Mesendoderm (in vitro differentiated cells): ENCODE data around the gene TXNL4B.
A peak's percentile ranks its signal among the peaks of the same experiment; 100 is the strongest.

ENCODE experiments used
- DNase-seq: peaks from one replicate; pipeline ENCODE4 v3.0.0; 2013
- H2AK5ac ChIP-seq: 2 replicates; pipeline ENCODE4 v1.6.1; 2013; ENCODE audit warnings: low read length, inconsistent platforms
- H2BK120ac ChIP-seq: 2 replicates; pipeline ENCODE4 v1.6.1; 2013; ENCODE audit warnings: low read depth, mild to moderate bottlenecking, low read length, moderate library complexity, mixed read lengths
- H2BK15ac ChIP-seq: replicated peaks from 2 replicates; pipeline ENCODE4 v1.6.1; 2013; ENCODE audit warnings: low read depth, mild to moderate bottlenecking, moderate library complexity
- H2BK5ac ChIP-seq: 2 replicates; pipeline ENCODE4 v1.6.1; 2013; ENCODE audit warnings: low read length, inconsistent platforms
- H3K18ac ChIP-seq: 2 replicates; pipeline ENCODE4 v1.6.1; 2013; ENCODE audit warnings: mild to moderate bottlenecking, low read length, mixed read lengths
- H3K23ac ChIP-seq: one replicate; pipeline ENCODE4 v1.6.1; 2013; ENCODE audit warnings: low read length
- H3K27ac ChIP-seq: 2 replicates; pipeline ENCODE4 v1.5.1; 2013; ENCODE audit warnings: low read depth, mild to moderate bottlenecking, inconsistent platforms, low read length, moderate library complexity
- H3K27me3 ChIP-seq: 2 replicates; pipeline ENCODE4 v1.6.1; 2013; ENCODE audit warnings: low read length, control low read depth, mild to moderate bottlenecking, inconsistent platforms; ENCODE audit not compliant: insufficient read depth, poor library complexity
- H3K36me3 ChIP-seq: 2 replicates; pipeline ENCODE4 v1.6.1; 2013; ENCODE audit warnings: low read length, inconsistent platforms; ENCODE audit not compliant: control insufficient read depth, insufficient read depth
- H3K4ac ChIP-seq: one replicate; pipeline ENCODE4 v1.6.1; 2013; ENCODE audit warnings: low read depth, mild to moderate bottlenecking, low read length, moderate library complexity
- H3K4me1 ChIP-seq: 2 replicates; pipeline ENCODE4 v1.6.1; 2013; ENCODE audit warnings: low read depth, low read length, inconsistent platforms; ENCODE audit not compliant: control insufficient read depth
- H3K4me2 ChIP-seq: 2 replicates; pipeline ENCODE4 v1.6.1; 2013; ENCODE audit warnings: low read length
- H3K4me3 ChIP-seq: 2 replicates; pipeline ENCODE4 v1.5.1; 2013; ENCODE audit warnings: mild to moderate bottlenecking, low read length
- H3K56ac ChIP-seq: one replicate; pipeline ENCODE4 v1.6.1; 2013; ENCODE audit warnings: low read length
- H3K79me1 ChIP-seq: 2 replicates; pipeline ENCODE4 v1.6.1; 2013; ENCODE audit warnings: low read length, inconsistent platforms
- H3K79me2 ChIP-seq: 2 replicates; pipeline ENCODE4 v1.6.1; 2013; ENCODE audit warnings: mild to moderate bottlenecking, low read length; ENCODE audit not compliant: control insufficient read depth, insufficient read depth
- H3K9ac ChIP-seq: 2 replicates; pipeline ENCODE4 v1.6.1; 2013; ENCODE audit warnings: low read length, inconsistent platforms
- H4K5ac ChIP-seq: one replicate; pipeline ENCODE4 v1.6.1; 2013; ENCODE audit warnings: low read length
- H4K8ac ChIP-seq: one replicate; pipeline ENCODE4 v1.6.1; 2013; ENCODE audit warnings: low read depth, mild to moderate bottlenecking, control low read depth, low read length, moderate library complexity
- WGBS: extraction: QIAGEN DNeasy Blood & Tissue Kit; methylation state at CpG from one replicate; pipeline ENCODE4 v1.1.7; 2013; ENCODE audit warnings: low lambda C conversion rate, missing lambda C conversion rate; ENCODE audit not compliant: insufficient coverage; ENCODE audit errors: extremely low coverage; 5-methylcytosine and 5-hydroxymethylcytosine counted together

The TXNL4B gene

DNA sequence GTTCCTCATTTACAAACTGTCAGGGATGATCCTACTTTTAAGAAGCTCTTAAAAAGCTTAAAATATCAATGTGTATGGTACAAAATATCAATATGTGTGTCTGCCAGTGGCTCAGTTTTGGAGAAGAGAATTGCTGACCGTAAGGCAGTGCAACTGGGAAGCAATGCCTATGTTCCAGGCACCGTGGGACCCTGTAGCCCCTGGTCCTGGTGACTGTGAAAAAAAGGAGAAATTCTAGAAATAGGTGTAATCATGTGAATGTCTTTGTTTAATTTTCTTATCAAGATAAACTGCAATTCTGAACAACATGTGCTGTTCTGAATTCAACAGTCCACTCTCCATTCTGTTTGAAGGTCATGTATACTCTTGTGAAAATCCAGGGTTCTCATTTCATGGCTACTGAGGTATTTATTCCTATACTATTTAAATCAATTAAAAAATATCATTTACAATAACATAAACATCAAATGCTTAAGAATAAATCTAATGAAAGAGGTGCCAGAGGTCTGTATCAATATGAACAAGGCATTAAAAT is 48.5 kb downstream of the TXNL4B start:
- no peaks in the 10 kb centered on the region for H3K27me3 ChIP-seq
- H4K5ac ChIP-seq, result no peak overlapping the region
- H3K4me2 ChIP-seq, result no peak overlapping the region
- H3K36me3 ChIP-seq, result no peaks in the 10 kb centered on the region
- H2BK5ac ChIP-seq, result no peak overlapping the region
- H3K27ac ChIP-seq, result no peak overlapping the region
- H3K23ac ChIP-seq, result no peak overlapping the region
- no peak overlapping the region for H3K4ac ChIP-seq
- no peaks in the 10 kb centered on the region for H3K4me1 ChIP-seq
- no peak overlapping the region for H2BK120ac ChIP-seq
- no peak overlapping the region for H2BK15ac ChIP-seq
- no peak overlapping the region for H3K18ac ChIP-seq
- H3K79me1 ChIP-seq, result no peaks in the 10 kb centered on the region
- no CpG with 5 or more reads among the region's 2 CpGs for WGBS
- no peak overlapping the region for H4K8ac ChIP-seq
- no peak overlapping the region for H3K9ac ChIP-seq
- H2AK5ac ChIP-seq, result no peak overlapping the region
- no peak overlapping the region for H3K56ac ChIP-seq
- no peak overlapping the region for H3K4me3 ChIP-seq
- DNase-seq, result no peak
- no peaks in the 10 kb centered on the region for H3K79me2 ChIP-seq

GRCh38 chr16:72044296-72044695 is 49.1 kb downstream of the TXNL4B start:
- Histone ChIP-seq H4K5ac (no peak overlapping the region), H2BK120ac (no peak overlapping the region), H3K56ac (no peak overlapping the region), H3K23ac (no peak overlapping the region), H3K18ac (no peak overlapping the region), H4K8ac (no peak overlapping the region), H2BK5ac (no peak overlapping the region), H3K36me3 (no peaks in the 10 kb centered on the region), H3K4ac (no peak overlapping the region), H3K79me1 (no peaks in the 10 kb centered on the region), H3K27me3 (no peaks in the 10 kb centered on the region), H3K4me1 (no peaks in the 10 kb centered on the region), H3K79me2 (no peaks in the 10 kb centered on the region), H3K4me3 (no peak overlapping the region), H2AK5ac (no peak overlapping the region), H2BK15ac (no peak overlapping the region), H3K4me2 (no peak overlapping the region), H3K27ac (no peak overlapping the region), H3K9ac (no peak overlapping the region)
- no peak for DNase-seq
- WGBS, result no CpG with 5 or more reads among the region's 6 CpGs

GRCh38 chr16:72043539-72043938 is 49.9 kb downstream of the TXNL4B start:
- no CpG with 5 or more reads among the region's 1 CpG for WGBS
- Histone ChIP-seq H3K36me3 (no peaks in the 10 kb centered on the region), H2BK15ac (no peak overlapping the region), H2AK5ac (no peak overlapping the region), H3K79me2 (no peaks in the 10 kb centered on the region), H3K27me3 (no peaks in the 10 kb centered on the region), H3K79me1 (no peaks in the 10 kb centered on the region), H3K27ac (no peak overlapping the region), H3K4ac (no peak overlapping the region), H2BK120ac (no peak overlapping the region), H3K9ac (no peak overlapping the region), H3K4me3 (no peak overlapping the region), H3K4me2 (no peak overlapping the region), H3K18ac (no peak overlapping the region), H4K5ac (no peak overlapping the region), H3K56ac (no peak overlapping the region), H4K8ac (no peak overlapping the region), H3K4me1 (no peaks in the 10 kb centered on the region), H3K23ac (no peak overlapping the region), H2BK5ac (no peak overlapping the region)
- DNase-seq, result no peak

GRCh38 chr16:72043058-72043457 is 50.4 kb downstream of the TXNL4B start:
- Histone ChIP-seq H3K18ac (no peak overlapping the region), H3K4me3 (no peak overlapping the region), H2BK15ac (no peak overlapping the region), H3K27ac (no peak overlapping the region), H4K5ac (no peak overlapping the region), H3K9ac (no peak overlapping the region), H3K79me2 (no peaks in the 10 kb centered on the region), H3K4ac (no peak overlapping the region), H3K4me1 (no peaks in the 10 kb centered on the region), H2BK120ac (no peak overlapping the region), H2BK5ac (no peak overlapping the region), H3K56ac (no peak overlapping the region), H3K79me1 (no peaks in the 10 kb centered on the region), H3K4me2 (no peak overlapping the region), H2AK5ac (no peak overlapping the region), H3K36me3 (no peaks in the 10 kb centered on the region), H3K27me3 (no peaks in the 10 kb centered on the region), H4K8ac (no peak overlapping the region), H3K23ac (no peak overlapping the region)
- WGBS, result no CpG with 5 or more reads among the region's 3 CpGs
- DNase-seq, result no peak

GRCh38 chr16:72042157-72042660 is 51.2 kb downstream of the TXNL4B start:
- no peak overlapping the region for H2BK5ac ChIP-seq
- H3K23ac ChIP-seq, result no peak overlapping the region
- no peak overlapping the region for H3K4me3 ChIP-seq
- no peak overlapping the region for H2BK15ac ChIP-seq
- no peak overlapping the region for H3K18ac ChIP-seq
- H3K79me2 ChIP-seq, result no peaks in the 10 kb centered on the region
- no peak for DNase-seq
- H3K79me1 ChIP-seq, result no peaks in the 10 kb centered on the region
- no peak overlapping the region for H2AK5ac ChIP-seq
- no peaks in the 10 kb centered on the region for H3K4me1 ChIP-seq
- no peaks in the 10 kb centered on the region for H3K36me3 ChIP-seq
- H3K27me3 ChIP-seq, result no peaks in the 10 kb centered on the region
- H3K4me2 ChIP-seq, result no peak overlapping the region
- no peak overlapping the region for H4K5ac ChIP-seq
- no peak overlapping the region for H3K56ac ChIP-seq
- no peak overlapping the region for H2BK120ac ChIP-seq
- H3K4ac ChIP-seq, result no peak overlapping the region
- no peak overlapping the region for H3K9ac ChIP-seq
- no peak overlapping the region for H4K8ac ChIP-seq
- H3K27ac ChIP-seq, result no peak overlapping the region
- WGBS, result no CpG with 5 or more reads among the region's 2 CpGs

- H3K36me3 ChIP-seq, result no peaks in the 10 kb centered on the region
- H2BK5ac ChIP-seq, result no peak overlapping the region
- H3K4me1 ChIP-seq, result no peaks in the 10 kb centered on the region
- H2BK15ac ChIP-seq, result no peak overlapping the region
- H3K79me1 ChIP-seq, result no peaks in the 10 kb centered on the region
- no peak overlapping the region for H4K5ac ChIP-seq
- H2BK120ac ChIP-seq, result no peak overlapping the region
- no peak overlapping the region for H3K4me3 ChIP-seq
- peak overlapping the region; percentile 55 for H3K27ac ChIP-seq
- no peak overlapping the region for H4K8ac ChIP-seq
- H3K4ac ChIP-seq, result no peak overlapping the region
- no CpG with 5 or more reads among the region's 5 CpGs for WGBS
- no peaks in the 10 kb centered on the region for H3K27me3 ChIP-seq
- H3K9ac ChIP-seq, result no peak overlapping the region
- H3K23ac ChIP-seq, result no peak overlapping the region
- H3K56ac ChIP-seq, result no peak overlapping the region
- no peak overlapping the region for H2AK5ac ChIP-seq
- no peak overlapping the region for H3K4me2 ChIP-seq
- H3K79me2 ChIP-seq, result no peaks in the 10 kb centered on the region
- DNase-seq, result peak; percentile 13
- H3K18ac ChIP-seq, result no peak overlapping the region
Observed at GRCh38 chr16:72036098-72036497, 57.3 kb downstream of the TXNL4B start.
